Astrocyte (in vitro differentiated cells and primary cell): Measurements from ENCODE around the gene KIAA1549.
"Not testable (repeated sequence)": the region's sequence is repeated elsewhere in the genome, so short reads cannot be mapped to it uniquely, and the experiment has no call there.

Source experiments
- EZH2 ChIP-seq: IDR thresholded peaks from 2 replicates; pipeline ENCODE4 v1.6.1; 2012; ENCODE audit warnings: mild to moderate bottlenecking, low read length, inconsistent platforms; ENCODE audit not compliant: insufficient read depth
- TF ChIP-seq, protein P1 (sequence below): IDR thresholded peaks from 2 replicates; pipeline ENCODE4 v1.5.1; 2011; ENCODE audit warnings: low read depth, mild to moderate bottlenecking, inconsistent platforms, low read length, moderate library complexity; ENCODE audit not compliant: insufficient read depth

DNA sequence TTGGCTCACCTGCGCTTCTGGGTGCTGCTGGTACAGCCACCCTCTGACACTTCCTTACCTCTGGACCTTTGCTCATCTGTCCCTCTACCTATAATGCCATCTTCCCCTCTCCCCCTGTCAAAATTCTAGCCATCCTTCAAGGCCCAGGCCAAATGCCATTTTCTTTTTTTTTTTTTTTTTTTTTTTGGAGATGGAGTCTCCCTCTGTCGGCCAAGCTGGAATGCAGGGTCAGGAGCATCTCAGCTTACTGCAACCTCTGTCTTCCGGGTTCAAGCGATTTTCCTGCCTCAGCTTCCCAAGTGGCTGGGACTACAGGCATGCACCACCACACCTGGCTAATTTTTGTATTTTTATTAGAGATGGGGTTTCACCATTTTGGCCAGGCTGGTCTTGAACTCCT, 184.1 kb downstream of the KIAA1549 start:
- TF ChIP-seq, protein P1, sequence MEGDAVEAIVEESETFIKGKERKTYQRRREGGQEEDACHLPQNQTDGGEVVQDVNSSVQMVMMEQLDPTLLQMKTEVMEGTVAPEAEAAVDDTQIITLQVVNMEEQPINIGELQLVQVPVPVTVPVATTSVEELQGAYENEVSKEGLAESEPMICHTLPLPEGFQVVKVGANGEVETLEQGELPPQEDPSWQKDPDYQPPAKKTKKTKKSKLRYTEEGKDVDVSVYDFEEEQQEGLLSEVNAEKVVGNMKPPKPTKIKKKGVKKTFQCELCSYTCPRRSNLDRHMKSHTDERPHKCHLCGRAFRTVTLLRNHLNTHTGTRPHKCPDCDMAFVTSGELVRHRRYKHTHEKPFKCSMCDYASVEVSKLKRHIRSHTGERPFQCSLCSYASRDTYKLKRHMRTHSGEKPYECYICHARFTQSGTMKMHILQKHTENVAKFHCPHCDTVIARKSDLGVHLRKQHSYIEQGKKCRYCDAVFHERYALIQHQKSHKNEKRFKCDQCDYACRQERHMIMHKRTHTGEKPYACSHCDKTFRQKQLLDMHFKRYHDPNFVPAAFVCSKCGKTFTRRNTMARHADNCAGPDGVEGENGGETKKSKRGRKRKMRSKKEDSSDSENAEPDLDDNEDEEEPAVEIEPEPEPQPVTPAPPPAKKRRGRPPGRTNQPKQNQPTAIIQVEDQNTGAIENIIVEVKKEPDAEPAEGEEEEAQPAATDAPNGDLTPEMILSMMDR: not testable (repeated sequence)
- not testable (repeated sequence) for TF ChIP-seq EZH2
